Activated CD4-positive, alpha-beta T cell treated with anti-CD3 and anti-CD28 coated beads for 4 hours (primary cell): ENCODE data around the gene LRP11.
"Not testable (repeated sequence)": the region's sequence is repeated elsewhere in the genome, so short reads cannot be mapped to it uniquely, and the experiment has no call there.

Source experiments
- DNase-seq, 2 donors: peaks; one replicate each; pipeline ENCODE4 v3.0.0-alpha.2; 2020

Gene LRP11

DNA sequence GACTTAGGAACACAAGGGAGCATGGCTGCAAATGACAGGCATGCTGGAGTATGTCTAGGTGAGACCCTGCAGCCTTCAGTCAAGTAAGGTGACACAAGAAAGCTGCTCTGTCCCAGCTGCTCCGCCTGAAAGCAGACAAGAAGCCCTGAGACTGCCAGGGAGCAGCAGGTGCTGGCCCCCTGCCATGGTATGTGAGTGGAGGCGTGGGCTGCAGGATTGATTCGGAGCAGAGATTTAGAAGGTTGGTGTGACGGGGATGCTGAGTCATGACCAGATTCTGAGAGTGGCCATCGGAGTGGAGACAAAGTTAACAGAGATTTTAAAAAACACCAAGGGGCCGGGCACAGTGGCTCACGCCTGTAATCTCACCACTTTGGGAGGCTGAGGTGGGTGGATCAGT lies 17.8 kb downstream of the LRP11 start:
- no peak for DNase-seq

DNA sequence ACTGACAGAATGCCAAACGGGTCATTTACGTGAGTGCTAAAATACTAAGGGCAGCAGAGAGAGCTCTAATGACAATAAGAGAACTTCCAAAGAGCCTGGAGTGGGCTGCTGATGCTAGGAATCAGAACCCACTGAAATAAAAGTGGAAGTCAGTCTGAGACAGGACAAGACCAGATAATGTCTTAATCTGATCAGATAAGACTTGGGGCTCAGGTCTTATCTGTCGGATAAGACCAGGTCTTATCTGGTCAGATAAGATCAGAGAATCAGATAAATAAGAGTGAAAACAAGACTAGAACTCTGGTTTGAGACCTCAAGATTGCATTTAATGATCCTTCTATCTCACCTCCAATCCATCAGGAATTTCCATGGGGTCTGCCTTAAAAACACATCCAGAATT lies 18.6 kb downstream of the LRP11 start:
- DNase-seq = no peak

DNA sequence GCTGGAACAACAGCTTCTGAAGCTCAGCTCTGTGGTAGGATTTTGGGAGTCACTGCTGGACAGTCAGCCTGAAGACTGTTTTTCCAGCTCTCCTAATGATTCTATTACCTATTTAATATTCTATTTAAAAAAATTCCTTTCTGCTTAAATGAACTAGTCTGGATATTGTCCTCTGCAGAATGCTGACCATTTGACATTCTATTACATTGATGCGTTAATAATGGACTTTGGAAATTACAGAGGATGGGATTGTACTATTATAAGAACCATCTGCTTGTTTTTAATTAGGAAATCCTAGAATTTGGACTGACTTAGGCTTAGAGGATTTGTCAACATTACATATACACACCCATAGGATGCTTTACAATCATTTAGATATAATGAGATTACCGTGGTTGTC lies 19.7 kb downstream of the LRP11 start:
- DNase-seq = no peak

DNA sequence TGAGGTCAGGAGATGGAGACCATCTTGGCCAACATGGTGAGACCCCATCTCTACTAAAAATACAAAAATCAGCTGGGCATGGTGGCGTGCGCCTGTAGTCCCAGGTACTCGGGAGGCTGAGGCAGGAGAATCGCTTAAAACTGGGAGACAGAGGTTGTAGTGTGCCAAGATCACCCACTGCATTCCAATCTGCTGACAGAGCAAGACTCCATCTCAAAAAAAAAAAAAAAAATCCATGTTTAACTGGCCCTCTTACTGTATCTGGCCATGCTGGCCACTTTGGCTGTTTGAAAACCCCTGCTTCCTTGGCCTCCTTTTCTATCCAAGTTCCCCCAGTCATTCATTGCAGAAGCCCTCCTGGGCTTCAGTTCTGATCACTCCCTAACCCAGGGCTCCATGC lies 20.1 kb downstream of the LRP11 start:
- DNase-seq = not testable (repeated sequence)

DNA sequence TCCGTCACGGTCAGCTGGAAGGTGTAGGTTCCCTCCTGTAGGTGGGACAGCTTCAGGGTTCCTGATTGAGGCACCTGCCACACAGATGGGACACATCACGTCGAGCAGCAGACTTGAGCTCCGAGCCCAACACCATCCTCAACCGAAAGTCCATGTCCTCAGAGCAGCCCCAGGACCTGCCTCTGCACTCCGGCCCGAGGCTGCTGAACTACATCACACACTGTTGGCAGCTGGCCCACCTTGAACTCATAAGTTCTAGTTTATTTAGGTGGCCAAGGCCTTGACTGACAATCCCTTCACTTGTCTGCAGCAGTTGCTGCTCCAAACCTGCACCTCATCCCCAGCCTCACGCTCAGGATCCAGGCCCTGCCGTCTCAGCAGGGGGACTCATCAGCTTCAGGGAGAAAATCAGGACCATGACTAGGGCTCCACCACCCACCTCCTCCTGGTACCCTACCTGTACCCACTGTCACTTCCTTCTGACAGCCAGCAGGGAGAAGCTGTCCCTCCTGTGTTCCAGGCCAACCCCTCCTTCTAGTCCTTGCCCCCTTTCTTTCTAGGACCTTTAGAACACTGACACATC lies 21.0 kb downstream of the LRP11 start:
- DNase-seq = no peak

DNA sequence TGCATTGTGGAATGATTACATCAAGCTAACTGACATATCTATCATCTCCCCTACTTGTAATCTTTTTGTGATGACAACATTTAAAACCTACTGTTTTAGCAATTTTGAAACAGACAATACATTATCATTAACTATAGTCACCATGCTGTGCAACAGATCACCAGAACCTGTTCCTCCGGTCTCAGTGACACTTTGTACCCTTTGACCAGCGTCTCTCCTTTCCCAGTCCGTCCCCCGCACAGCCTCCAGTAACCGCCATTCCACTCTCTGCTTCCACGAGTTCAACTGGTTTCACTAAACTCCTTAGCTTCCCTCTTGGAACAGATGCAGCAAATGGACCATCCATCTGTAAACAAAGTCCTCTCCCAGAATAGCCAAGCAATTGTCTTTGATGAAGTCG lies 21.8 kb downstream of the LRP11 start:
- no peak for DNase-seq

DNA sequence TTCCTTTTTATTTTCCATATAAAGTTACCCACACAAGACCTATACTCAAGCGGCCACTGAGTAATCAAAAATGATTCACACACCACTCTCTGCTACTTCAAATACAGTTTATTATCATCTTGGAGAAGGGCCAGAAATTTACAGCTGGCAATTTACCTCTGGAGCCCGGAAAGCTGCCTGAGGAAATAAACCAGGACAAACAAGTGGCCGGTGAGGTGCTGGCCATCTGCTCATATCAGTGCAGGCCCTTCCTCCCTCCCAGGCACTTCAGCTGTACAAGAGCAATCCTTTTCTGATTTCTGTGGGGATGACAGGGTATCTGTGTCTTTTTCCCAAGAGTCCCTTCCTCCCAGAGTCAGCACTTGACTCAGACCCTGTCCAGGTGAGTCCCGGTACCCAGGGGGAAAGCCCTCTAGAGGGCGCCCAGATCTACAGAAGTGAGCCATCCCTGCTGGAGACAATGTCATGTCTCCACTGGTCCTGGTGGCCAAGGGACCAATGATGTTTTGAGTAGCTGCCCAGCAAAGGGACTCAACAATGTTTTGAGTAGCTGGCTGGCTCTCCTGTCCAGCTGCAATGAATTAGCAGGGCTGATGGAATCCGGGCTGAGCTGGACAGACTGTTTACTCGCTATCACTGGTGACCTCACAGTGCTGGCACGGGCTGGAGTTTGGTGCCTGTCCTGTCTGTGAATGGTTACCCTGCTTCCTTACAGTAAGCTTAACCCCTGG lies 23.6 kb downstream of the LRP11 start:
- peak; percentile 24 to 43 for DNase-seq

DNA sequence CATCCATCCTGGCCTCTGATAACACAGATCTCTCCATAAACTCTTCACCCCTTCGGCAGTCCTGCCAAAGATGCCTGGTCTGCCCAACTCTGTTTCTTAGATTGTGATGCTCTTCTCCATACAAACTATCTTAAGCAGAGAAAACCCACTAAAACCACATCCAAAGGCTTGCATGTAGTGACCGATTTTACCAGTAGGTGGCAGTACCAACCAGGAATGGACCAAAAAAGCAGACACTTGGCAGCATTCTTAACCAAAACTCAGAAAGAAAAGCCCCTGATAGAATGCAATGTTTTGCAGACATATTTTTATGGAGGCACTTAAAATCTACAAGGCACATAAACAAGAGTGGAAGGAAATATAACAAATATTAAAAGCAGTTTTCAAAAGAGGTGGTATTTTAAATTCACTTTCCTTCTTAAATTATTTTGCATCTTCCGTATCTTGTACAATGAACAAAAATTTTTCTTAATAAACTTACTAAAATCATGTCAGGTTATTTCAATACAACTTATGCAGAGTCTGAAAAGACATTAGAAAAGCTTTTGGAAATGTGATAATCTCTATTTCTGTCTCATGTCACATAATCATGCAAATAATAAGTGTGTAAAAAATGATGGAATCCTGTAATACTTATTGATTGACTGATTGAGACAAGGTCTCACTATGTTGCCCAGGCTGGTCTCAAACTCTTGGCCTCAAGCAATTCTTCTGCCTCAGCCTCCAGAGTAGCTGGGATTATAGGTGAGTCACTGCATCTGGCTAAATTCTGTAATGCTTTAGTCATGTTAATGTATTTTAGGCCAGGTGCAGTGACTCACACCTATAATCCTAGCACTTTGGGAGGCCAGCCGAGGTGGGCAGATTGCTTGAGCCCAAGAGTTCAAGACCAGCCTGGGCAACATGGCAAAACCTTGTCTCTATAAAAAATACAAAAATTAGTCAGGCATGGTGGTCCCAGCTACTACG lies 29.4 kb downstream of the LRP11 start:
- DNase-seq = peak; percentile 55 to 79

DNA sequence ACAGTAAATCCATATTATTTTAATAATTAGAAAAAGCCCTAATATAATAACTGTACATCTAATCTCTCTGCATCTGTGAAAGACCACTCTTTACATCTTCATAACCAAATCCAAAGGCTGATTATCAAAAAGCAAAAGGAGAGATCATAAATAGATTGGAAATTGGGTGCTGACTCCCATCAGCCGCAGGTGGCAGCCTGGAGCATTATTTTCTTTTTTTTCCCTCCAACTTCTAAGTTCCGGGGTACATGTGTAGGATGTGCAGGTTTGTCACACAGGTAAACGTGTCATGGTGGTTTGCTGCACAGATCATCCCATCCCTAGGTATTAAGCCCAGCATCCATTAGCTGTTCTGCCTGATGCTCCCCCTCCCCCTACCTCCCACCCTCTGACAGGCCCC lies 30.5 kb downstream of the LRP11 start:
- DNase-seq = no peak

DNA sequence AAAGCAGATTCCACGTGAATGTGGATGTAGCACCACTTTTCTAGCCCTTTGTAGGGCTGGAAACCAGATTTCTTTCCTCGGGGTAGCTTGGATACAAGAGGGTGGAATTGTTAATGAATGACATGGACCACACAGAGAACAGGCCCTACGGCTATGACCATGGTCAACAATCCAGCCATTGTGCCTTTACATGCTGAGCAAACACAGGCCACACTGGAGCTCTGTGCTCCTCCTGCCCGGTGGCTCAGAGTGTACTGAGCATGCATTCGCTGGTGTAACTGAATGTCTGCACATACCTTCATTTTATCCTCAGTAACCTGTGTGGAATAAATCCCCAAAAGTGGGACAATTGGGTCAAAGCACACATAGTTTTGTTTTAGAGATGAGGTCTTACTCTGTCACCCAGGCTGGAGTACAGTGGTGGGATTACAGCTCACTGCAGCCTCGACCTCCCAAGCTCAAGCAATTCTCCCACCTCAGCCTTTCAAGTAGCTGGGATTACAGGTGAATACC lies 32.8 kb downstream of the LRP11 start:
- DNase-seq = no peak

DNA sequence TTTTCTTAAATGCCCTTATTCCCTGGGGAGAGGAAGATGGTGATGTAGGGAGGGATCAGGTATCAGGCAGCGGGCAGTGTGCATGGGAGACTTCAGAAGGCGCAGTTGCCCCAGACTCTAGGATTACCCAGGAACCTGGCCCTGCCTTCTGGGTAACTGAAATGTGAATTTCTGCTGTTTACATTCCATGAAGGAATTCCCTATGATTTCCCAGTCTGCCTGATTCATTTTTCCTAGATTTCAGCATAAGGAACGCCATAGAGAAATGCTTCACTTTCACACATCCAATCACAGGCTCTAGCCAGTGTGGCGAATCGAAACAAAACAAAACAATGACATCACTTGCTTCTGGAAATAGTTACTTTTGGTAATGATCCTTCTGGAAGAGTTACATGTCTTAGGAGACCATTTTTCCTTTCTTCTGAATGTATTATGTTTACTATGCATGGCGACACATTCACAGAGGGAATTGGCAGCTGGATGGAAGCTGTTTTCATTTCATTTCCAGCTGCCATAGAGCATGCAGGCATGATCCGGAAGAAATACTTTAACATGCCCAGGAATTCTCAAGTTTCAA lies 33.3 kb downstream of the LRP11 start:
- DNase-seq = no peak

DNA sequence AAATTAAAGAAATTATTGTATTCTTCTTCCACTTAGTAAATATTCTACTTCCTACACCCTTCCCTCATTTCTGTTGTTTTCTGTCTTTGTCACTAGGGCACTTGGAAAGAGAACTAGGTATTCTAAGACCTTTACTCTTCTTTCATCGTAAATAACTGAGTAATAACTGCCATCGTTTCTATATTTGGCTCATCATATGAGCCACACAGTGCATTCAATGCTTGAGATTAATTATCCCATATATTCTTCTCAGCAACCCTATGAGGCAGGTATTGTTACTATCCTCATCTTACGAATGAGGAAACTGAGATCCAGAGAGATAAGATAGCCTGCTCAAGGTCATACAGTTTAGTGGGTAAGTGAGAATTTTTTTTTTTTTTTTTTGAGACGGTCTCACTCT lies 38.9 kb downstream of the LRP11 start:
- no peak for DNase-seq

DNA sequence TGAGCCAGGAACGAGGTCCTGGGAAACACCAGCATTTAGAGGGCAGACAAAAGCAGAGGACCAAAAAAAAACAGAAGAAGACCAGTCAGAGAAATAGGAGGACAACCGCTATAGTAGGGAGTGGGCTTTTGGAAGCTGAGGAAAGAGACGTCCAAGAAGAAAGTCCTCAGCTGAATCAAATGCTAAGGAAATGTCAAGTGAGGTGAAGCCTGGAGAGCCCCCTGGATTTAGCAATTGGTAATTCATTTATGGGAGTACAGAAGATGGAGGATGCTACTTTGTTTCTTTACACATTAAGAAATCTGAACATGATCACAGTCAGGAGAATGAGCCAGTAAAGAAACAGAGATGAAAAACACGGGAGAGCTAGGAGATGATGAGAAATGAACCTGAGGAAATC lies 41.1 kb downstream of the LRP11 start:
- DNase-seq = no peak

DNA sequence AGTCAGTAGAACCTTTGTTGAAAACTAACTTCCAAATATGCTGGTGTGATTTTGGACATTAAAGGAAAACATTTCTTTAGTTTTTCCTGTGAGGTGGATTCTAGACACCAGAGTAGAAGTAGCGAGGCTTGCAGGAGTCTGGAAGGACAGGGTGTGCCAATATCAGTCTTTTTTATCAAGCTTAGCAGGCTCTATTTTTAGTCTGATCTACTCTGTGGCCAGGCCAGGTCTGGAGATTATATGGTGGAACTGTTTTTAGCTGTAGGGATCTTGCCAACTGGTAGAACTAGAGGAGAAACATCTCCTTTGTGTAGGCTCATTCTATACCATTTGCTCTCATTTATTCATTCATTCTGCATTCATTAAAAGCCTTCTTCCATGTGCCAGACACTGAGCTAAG lies 42.7 kb downstream of the LRP11 start:
- DNase-seq = no peak

DNA sequence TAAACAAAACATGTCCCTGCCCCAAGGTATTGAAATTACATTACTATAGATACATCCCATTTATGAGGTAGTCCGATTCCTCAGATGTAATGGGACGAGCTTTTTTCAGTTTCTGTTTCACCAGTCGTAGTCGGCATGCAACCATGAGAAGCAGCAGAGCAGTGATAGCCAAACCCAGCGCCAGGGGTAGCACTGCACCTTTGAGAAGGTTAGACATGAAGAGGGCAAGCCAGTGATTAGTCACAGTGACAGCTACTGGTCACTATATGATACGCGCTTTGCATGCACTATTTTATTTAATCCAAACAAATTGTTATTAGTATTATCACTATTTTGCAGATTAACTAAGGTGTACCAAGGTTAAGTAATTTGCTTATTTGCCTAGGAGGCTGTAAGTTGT lies 43.7 kb downstream of the LRP11 start:
- DNase-seq = no peak

DNA sequence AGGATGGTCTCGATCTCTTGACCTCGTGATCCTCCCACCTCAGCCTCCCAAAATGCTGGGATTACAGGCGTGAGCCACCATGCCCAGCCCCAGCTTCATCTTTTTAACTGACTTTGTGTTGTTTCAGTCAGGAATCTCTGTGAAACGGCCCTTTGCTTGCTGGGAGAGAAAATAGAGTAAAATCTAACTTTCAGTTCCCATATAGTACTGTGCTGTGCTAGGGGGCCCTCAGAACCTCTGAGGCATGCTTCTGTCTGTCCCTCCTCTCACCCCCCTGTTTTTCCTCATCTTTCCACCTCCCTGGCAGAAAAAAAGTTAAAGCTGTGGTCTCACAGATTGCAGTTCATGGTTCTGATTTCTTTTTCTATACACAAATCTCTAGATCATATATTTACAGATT lies 48.4 kb downstream of the LRP11 start:
- DNase-seq = no peak

DNA sequence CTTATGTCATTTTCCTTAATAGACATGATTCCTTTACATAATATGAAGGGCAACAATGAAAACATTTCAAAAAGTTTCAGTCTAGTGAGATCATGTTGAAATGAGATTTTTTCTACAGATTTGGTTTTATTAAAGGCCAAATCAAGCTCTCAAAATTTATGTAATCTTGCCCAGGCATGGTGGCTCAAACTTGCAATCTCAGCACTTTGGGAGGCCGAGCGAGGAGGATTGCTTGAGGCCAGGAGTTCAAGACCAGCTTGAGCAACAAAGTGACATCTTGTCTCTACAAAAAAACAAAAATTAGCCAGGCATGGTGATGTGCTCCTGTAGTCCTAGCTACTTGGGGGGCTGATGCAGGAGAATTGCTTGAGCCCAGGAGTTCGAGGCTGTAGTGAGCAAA lies 50.8 kb downstream of the LRP11 start:
- no peak for DNase-seq

DNA sequence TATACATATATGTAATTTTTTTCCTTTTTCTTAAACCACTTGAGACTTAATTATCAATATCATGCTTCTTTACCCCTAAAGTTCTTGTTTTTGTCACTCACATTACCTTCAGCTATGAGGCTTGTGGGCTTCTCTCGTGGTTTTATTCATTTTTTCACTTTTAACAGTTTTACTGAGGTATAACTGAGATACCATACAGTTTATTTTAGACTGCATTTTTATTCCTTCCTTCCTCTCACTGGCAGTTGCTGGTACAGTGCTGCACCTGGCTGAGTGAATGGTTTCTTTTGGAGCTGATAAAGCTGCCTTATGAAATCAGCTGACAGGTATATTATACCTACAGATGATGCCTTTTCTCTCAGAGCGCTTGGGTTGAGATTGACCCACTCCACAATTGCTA lies 54.4 kb downstream of the LRP11 start:
- DNase-seq = no peak

DNA sequence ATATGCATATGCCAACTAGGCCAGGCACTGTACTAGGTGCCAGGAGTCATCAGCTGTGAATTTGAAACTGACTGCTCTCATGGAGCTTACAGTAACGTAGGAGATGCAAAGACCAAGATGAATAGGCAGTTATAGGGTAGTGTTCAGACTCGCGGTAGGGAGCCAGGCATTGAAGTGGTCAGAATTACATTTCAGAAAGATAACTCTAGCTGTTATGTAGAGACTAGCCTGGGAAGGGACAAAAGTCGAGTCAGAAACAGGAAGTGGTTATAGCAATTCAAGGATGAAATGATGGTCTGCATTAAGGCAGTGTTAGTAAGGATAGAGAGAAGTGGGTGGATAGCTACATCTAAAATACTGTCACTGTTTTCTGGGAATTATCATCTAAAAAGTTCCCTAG lies 58.0 kb downstream of the LRP11 start:
- no peak for DNase-seq

DNA sequence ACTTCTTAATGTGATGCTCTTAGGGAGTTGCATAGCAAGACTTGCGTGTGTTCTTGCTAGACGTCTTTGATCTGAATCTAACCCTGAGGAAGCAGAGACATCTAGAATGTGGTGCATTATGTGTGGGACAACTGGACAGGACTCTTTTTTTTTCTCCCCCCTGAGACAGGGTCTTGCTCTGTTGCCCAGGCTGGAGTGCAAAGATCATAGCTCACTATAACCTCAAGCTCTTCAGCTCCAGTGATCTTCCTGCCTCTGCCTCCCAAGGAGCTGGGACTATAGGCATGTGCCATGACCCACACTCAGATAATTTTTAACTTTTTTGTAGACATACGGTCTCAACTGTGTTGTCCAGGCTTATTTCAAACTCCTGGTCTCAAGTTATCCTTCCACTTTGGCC lies 80.6 kb downstream of the LRP11 start:
- no peak for DNase-seq

DNA sequence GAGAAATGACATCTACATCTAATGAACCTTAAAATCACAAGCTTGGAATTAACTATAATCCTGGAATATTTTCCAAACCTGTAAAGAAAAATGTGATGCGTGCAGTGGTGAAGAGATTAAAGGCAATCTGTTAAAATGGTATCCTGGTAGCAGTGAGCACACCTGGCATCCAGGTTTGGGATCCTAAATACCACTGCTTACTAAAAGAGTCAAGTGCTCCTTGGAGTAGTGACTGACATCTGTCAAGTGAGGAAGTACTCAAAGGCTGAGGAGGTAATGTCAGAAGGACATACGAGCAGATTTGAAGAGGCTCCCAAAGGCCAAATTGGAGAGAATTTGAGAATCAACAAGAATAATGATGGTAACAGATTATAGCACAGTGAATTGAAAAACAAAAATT lies 81.8 kb downstream of the LRP11 start:
- no peak for DNase-seq

DNA sequence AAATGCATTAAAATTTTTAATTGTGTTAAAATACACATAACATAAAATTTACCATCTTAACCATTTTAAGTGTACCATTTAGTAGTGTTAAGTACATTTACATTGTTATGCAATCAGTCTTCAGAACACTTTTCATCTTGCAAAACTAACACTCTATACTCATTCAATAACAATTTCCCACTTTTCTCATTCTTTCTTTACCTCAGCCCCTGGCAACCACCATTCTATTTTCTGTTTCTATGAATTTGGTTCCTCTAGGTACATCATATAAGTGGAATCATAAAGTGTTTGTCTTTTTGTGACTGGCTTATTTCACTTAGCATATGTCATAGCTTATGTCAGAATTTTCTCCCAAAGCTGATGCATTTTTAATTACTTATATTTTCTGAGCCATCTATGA lies 82.4 kb downstream of the LRP11 start:
- no peak for DNase-seq

DNA sequence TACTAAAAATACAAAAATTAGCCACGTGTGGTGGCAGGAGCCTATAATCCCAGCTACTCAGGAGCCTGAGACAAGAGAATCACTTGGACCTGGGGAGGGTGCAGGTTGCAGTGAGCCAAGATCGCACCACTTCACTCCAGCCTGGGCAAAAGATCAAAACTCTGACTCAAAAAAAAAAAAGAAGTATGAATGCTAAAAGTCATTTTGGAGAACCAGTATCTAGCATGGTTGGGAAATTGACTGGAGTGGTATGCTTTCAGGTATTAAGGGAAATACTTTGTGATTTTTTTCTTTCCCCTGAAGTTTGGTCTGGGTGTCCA lies 84.6 kb downstream of the LRP11 start:
- no peak for DNase-seq

DNA sequence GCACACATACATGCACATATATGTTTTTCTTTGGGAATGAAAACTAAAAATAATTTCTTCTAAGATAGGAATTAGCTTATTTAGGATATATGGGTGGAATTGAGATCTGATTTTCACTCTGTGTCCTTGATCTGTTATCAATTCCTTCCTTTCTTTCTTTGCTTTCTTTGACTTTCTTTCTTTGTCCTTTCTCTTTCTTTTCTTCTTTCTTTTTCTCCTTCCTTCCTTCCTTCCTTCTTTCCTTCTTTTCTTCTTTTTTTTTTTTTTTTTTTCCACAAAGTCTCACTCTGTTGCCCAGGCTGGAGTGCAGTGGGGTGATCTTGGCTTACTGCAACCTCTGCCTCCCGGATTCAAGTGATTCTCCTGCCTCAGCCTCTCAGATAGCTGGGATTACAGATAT lies 86.5 kb downstream of the LRP11 start:
- no peak for DNase-seq
